Measurements from ENCODE around the gene LRMDA. TPM values are rescaled to one million over a fixed set of nuclear protein-coding genes. Genes with fewer than 3 reads are reported as not detected.

The LRMDA gene
- total RNA-seq, 2 experiments from 2014 or later: not detected

GRCh38 chr10:76066457-76066856 lies 635.0 kb downstream of the LRMDA start:
- Histone ChIP-seq H3K79me2 (ENCODE audit: insufficient read depth, low read depth, low read length) (no peaks in the 10 kb centered on the region), H3K9me2 (ENCODE audit: insufficient read depth, low read length) (no peaks in the 10 kb centered on the region), H3K27ac (ENCODE audit: low read depth, low read length, poor library complexity, severe bottlenecking) (no peak overlapping the region), H3K9me3 (ENCODE audit: low read length) (no peaks in the 10 kb centered on the region), H3K4me2 (ENCODE audit: low read length) (no peak overlapping the region), H3K4me1 (ENCODE audit: insufficient read depth, low read length, poor library complexity, severe bottlenecking) (no peaks in the 10 kb centered on the region), H4K20me1 (ENCODE audit: insufficient read depth, low read length) (no peaks in the 10 kb centered on the region), H3K36me3 (ENCODE audit: insufficient read depth, low read length) (no peaks in the 10 kb centered on the region), H2AFZ (ENCODE audit: low read length) (no peak overlapping the region), H3K4me3 (ENCODE audit: low read depth, low read length, poor library complexity, severe bottlenecking) (no peak overlapping the region)
- DNase-seq (ENCODE audit: low spot score): no peak
- POLR2A ChIA-PET: no interaction called here
- CTCF ChIA-PET (ENCODE audit: unreplicated experiment): no interaction called here
- intact Hi-C loops (cut with micrococcal nuclease; ENCODE audit: unreplicated experiment): no loop called here
- BruUV-seq (replicated peaks): no TSS peak
- TF ChIP-seq CTCF (conservative IDR thresholded peaks at IDR 0.05; ENCODE audit: low read length) (no peak), EZH2phosphoT487 (IDR thresholded peaks at IDR 0.05; ENCODE audit: borderline replicate concordance, low read depth, low read length) (no peak)

GRCh38 chr10:76067447-76067846 lies 636.0 kb downstream of the LRMDA start:
- intact Hi-C loops (cut with micrococcal nuclease; ENCODE audit: unreplicated experiment): no loop called here

More at GRCh38 chr10:76067447-76067846, 636.0 kb downstream of the LRMDA start:
- Histone ChIP-seq H3K4me2 (ENCODE audit: low read length) (no peak overlapping the region), H3K27ac (ENCODE audit: low read depth, low read length, poor library complexity, severe bottlenecking) (no peak overlapping the region), H3K4me3 (ENCODE audit: low read depth, low read length, poor library complexity, severe bottlenecking) (no peak overlapping the region), H4K20me1 (ENCODE audit: insufficient read depth, low read length) (no peaks in the 10 kb centered on the region), H2AFZ (ENCODE audit: low read length) (no peak overlapping the region), H3K4me1 (ENCODE audit: insufficient read depth, low read length, poor library complexity, severe bottlenecking) (no peaks in the 10 kb centered on the region), H3K9me3 (ENCODE audit: low read length) (no peaks in the 10 kb centered on the region), H3K36me3 (ENCODE audit: insufficient read depth, low read length) (no peaks in the 10 kb centered on the region), H3K79me2 (ENCODE audit: insufficient read depth, low read depth, low read length) (no peaks in the 10 kb centered on the region), H3K9me2 (ENCODE audit: insufficient read depth, low read length) (no peaks in the 10 kb centered on the region)
- no TSS peak for BruUV-seq (replicated peaks)
- ChIA-PET CTCF (ENCODE audit: unreplicated experiment) (no interaction called here), POLR2A (no interaction called here)
- TF ChIP-seq EZH2phosphoT487 (IDR thresholded peaks at IDR 0.05; ENCODE audit: borderline replicate concordance, low read depth, low read length): no peak
- no peak for TF ChIP-seq CTCF (conservative IDR thresholded peaks at IDR 0.05; ENCODE audit: low read length)
- DNase-seq (ENCODE audit: low spot score): no peak

Data from OCI-LY7 (cell line).